BE2C (cell line): ENCODE data around the gene LIME1.

Source experiments
- DNase-seq: peaks from one replicate; pipeline ENCODE4 v3.0.0-alpha.2; 2020
- H3K27me3 ChIP-seq: fragments of 250-450 bp; sonication (Bioruptor Pico); 2 replicates; pipeline ENCODE4 v1.5.1; 2020; ENCODE audit warnings: mild to moderate bottlenecking
- H3K36me3 ChIP-seq: fragments of 250-450 bp; sonication (Bioruptor Pico); 2 replicates; pipeline ENCODE4 v1.5.1; 2020; ENCODE audit warnings: mild to moderate bottlenecking
- H3K4me1 ChIP-seq: fragments of 250-450 bp; sonication (Bioruptor Pico); 2 replicates; pipeline ENCODE4 v1.5.1; 2020
- H3K4me3 ChIP-seq: 2 replicates; pipeline ENCODE4 v1.5.1; 2011; ENCODE audit warnings: low read depth, low read length
- H3K9me3 ChIP-seq: fragments of 250-450 bp; sonication (Bioruptor Pico); 2 replicates; pipeline ENCODE4 v1.5.1; 2020
- TF ChIP-seq, protein P1 (sequence below): IDR thresholded peaks from 2 replicates; pipeline ENCODE4 v1.5.1; 2012; ENCODE audit warnings: mild to moderate bottlenecking, low read depth, low read length

LIME1 gene

DNA sequence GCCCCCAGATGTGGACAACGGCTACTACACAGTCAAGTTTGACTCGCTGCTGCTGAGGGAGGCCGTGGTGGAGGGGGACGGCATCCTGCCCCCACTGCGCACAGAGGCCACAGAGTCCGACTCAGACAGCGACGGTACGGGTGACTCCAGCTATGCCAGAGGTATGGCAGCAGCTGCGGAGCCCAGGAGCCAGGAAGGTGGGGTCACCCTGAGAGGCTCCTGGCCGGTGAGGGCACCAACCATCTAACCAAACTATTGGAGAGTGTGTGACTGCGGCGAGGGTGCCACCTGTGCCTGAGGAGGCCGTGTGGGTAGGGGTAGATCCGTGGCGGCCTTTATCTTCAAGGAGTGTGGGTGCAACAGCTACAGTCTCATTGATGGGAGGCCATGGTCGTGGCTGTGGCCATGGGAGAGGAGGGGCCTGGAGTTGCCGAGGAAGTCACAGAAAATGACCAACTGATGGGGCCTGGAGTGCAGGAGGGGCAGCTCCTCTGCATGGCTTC lies 2.8 kb upstream of the LIME1 start:
- no peaks in the 10 kb centered on the region for H3K27me3 ChIP-seq
- no peaks in the 10 kb centered on the region for H3K9me3 ChIP-seq
- TF ChIP-seq, protein P1, sequence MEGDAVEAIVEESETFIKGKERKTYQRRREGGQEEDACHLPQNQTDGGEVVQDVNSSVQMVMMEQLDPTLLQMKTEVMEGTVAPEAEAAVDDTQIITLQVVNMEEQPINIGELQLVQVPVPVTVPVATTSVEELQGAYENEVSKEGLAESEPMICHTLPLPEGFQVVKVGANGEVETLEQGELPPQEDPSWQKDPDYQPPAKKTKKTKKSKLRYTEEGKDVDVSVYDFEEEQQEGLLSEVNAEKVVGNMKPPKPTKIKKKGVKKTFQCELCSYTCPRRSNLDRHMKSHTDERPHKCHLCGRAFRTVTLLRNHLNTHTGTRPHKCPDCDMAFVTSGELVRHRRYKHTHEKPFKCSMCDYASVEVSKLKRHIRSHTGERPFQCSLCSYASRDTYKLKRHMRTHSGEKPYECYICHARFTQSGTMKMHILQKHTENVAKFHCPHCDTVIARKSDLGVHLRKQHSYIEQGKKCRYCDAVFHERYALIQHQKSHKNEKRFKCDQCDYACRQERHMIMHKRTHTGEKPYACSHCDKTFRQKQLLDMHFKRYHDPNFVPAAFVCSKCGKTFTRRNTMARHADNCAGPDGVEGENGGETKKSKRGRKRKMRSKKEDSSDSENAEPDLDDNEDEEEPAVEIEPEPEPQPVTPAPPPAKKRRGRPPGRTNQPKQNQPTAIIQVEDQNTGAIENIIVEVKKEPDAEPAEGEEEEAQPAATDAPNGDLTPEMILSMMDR: no peak
- H3K4me3 ChIP-seq: no peak overlapping the region
- no peak for DNase-seq
- H3K4me1 ChIP-seq: no peaks in the 10 kb centered on the region
- peaks cover 33% of the 10 kb centered on the region for H3K36me3 ChIP-seq

DNA sequence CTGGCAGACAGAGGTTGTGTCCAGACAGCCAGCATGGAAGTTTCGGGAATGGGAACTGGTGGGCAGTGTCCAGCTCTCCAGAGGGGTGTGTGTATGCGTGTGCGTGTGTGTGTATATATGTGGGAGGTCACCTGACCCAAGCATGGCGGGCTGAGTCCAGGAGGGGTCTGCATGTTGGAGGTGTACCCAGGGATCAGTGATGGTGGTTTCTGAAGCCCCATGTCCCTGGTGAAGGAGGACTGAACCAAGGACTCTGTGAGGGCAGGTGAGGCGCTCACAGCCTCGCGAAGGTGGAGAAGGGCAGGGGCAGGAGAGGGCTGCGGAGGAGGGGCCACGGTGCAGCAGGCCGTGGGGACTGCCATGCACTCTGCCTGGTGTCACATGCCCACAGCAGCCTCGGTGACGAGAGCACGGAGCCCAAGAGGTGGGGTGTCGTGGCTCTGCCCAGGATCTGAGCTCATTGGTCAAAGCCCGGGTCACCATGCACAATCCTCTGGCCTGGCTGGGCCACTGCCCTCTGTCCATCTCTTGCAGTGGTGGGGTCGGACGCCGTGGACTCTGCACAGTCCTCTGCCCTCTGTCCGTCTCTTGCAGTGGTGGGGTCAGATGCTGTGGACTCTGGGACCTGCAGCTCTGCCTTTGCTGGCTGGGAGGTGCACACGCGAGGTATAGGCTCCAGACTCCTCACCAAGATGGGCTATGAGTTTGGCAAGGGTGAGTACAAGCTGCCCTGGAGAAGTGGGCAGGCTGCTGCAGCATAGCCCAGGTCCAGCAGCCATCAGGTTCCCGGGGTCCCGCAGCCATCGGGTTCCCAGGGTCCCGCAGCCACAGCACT lies 2.1 kb upstream of the LIME1 start:
- Histone ChIP-seq H3K4me1 (peaks cover 3% of the 10 kb centered on the region), H3K36me3 (peaks cover 31% of the 10 kb centered on the region), H3K9me3 (no peaks in the 10 kb centered on the region), H3K4me3 (no peak overlapping the region), H3K27me3 (peaks cover 3% of the 10 kb centered on the region; the same call in 1 of the 2 replicates)
- TF ChIP-seq, protein P1: no peak
- DNase-seq: no peak

DNA sequence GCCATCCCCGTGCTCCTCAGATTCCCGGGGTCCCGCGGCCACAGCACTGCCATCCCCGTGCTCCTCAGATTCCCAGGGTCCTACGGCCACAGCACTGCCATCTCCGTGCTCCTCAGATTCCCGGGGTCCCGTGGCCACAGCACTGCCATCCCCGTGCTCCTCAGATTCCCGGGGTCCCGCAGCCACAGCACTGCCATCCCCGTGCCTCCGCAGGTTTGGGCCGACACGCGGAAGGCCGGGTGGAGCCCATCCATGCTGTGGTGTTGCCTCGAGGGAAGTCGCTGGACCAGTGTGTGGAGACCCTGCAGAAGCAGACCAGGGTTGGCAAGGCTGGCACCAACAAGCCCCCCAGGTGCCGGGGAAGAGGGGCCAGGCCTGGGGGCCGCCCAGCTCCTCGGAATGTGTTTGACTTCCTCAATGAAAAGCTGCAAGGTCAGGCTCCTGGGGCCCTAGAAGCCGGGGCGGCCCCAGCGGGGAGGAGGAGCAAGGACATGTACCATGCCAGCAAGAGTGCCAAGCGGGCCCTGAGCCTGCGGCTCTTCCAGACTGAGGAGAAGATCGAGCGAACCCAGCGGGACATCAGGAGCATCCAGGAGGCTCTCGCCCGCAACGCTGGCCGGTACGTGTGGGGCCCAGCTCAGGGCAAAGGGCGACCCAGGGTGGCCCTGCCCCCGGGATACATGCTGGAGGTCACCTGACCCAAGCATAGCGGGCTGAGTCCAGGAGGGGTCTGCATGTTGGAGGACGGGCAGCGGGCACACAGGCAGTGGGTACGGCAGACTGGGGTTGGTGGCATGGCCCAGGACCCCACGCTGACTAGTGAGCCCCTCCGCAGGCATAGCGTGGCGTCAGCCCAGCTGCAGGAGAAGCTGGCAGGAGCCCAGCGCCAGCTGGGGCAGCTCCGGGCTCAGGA lies 1.3 kb upstream of the LIME1 start:
- no peaks in the 10 kb centered on the region for H3K9me3 ChIP-seq

DNA sequence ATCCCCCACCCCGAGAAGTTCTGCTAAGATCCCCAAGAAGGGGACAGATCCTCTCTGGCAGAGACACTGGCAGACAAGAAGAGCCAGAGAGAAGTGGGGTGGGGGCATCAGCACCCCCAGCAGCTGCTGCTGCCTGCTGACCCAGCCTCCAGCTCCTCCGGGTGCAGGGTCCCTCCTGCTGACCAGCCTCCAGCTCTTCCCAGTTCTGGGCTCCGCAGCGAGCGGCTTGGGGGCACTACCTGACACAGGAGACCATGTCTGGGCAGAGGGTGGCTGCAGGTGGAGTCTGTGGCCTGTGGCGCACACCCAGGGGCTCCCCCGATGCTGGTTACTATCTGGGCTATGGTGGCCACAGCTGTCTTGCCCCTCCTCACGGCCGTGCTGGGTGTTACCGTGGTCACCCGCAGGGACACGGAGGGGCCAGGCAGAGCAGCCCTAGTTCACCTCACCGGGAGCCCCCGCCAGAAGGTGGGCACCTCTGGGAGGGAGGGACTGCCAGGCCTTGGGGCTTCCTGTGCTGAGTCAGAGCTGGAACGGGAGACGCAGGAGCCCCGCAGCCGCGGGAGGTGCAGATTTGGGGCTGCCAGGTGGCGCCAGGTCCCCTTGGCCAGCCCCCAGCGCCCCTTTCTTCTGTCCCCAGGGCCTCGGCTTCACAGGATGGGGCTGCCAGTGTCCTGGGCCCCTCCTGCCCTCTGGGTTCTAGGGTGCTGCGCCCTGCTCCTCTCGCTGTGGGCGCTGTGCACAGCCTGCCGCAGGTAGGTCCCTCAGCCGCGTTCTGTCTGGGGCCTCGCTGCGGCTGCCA lies 630 bp downstream of the LIME1 start:
- Histone ChIP-seq H3K4me1 (peaks cover 3% of the 10 kb centered on the region), H3K9me3 (no peaks in the 10 kb centered on the region), H3K27me3 (peaks cover 3% of the 10 kb centered on the region; the same call in 1 of the 2 replicates), H3K4me3 (no peak overlapping the region), H3K36me3 (peaks cover 34% of the 10 kb centered on the region)
- DNase-seq: peak; percentile 12
- TF ChIP-seq, protein P1: no peak

More for the DNA sequence above, 1.3 kb upstream of the LIME1 start:
- H3K4me1 ChIP-seq: peaks cover 3% of the 10 kb centered on the region
- TF ChIP-seq, protein P1: no peak
- DNase-seq: no peak
- H3K27me3 ChIP-seq: peaks cover 3% of the 10 kb centered on the region; the same call in 1 of the 2 replicates
- no peak overlapping the region for H3K4me3 ChIP-seq
- peaks cover 28% of the 10 kb centered on the region for H3K36me3 ChIP-seq

DNA sequence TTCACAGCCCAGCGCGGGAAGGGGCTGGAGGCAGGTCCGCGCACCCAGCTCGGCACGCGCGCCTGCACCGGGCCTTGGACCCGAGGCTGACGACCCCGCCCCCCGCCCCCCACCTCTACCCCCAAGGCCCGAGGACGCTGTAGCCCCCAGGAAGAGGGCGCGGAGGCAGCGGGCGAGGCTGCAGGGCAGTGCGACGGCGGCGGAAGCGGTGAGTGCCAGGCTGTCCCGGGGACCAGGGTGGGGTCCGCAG lies 1.2 kb downstream of the LIME1 start:
- H3K36me3 ChIP-seq: peaks cover 38% of the 10 kb centered on the region
- H3K4me3 ChIP-seq: no peak overlapping the region
- peaks cover 3% of the 10 kb centered on the region; the same call in 1 of the 2 replicates for H3K27me3 ChIP-seq
- H3K9me3 ChIP-seq: no peaks in the 10 kb centered on the region
- H3K4me1 ChIP-seq: peaks cover 3% of the 10 kb centered on the region
- TF ChIP-seq, protein P1: no peak
- DNase-seq: no peak
